Esophagus (tissue), 2 donors: ENCODE data around the gene PFDN2. TPM values are rescaled to one million over a fixed set of nuclear protein-coding genes. Genes with fewer than 3 reads are reported as not detected.

Source experiments
- H3K27ac ChIP-seq, 2 donors: one replicate each; pipeline ENCODE4 v1.5.1; 2013; ENCODE audit warnings: low read depth in 2 of 2, mild to moderate bottlenecking in 2 of 2, inconsistent platforms in 1 of 2, low read length in 1 of 2, moderate library complexity in 1 of 2
- H3K27me3 ChIP-seq, 2 donors: one replicate each; pipeline ENCODE4 v1.6.1; 2013; ENCODE audit warnings: low read length in 2 of 2, control low read depth in 1 of 2, mild to moderate bottlenecking in 1 of 2; ENCODE audit not compliant: insufficient read depth in 2 of 2, control insufficient read depth in 1 of 2
- H3K36me3 ChIP-seq, 2 donors: one replicate each; pipeline ENCODE4 v1.6.1; 2013; ENCODE audit warnings: low read length in 1 of 2; ENCODE audit not compliant: control insufficient read depth in 2 of 2, insufficient read depth in 2 of 2
- H3K4me1 ChIP-seq, 2 donors: one replicate each; pipeline ENCODE4 v1.6.1; 2013; ENCODE audit warnings: low read length in 1 of 2; ENCODE audit not compliant: control insufficient read depth in 2 of 2, insufficient read depth in 2 of 2
- H3K4me3 ChIP-seq, 2 donors: one replicate each; pipeline ENCODE4 v1.5.1; 2013; ENCODE audit warnings: low read length in 2 of 2, mild to moderate bottlenecking in 2 of 2, low read depth in 1 of 2, moderate library complexity in 1 of 2
- H3K9me3 ChIP-seq, 2 donors: one replicate each; pipeline ENCODE4 v1.6.1; 2013; ENCODE audit warnings: mild to moderate bottlenecking in 2 of 2, low read depth in 1 of 2, low read length in 1 of 2, moderate library complexity in 1 of 2; ENCODE audit not compliant: control insufficient read depth in 2 of 2, insufficient read depth in 1 of 2
- WGBS, 2 donors: extraction: QIAGEN DNeasy Blood & Tissue Kit; methylation state at CpG; one replicate each; pipeline ENCODE4 v1.1.7; 2013; 5-methylcytosine and 5-hydroxymethylcytosine counted together
- polyA plus RNA-seq, 2 donors: library from polyadenylated mRNA; stranded (reverse); fragments of 200-250 nt; gene quantifications; one replicate each; pipeline ENCODE4 v1.2.3, GENCODE V29; 2013
- donor health status: healthy with polysubstance abuse.
- donor health status: Bipolar disorder and iron deficiency.

Gene PFDN2
- polyA plus RNA-seq, 2 donors, result 116 to 186 TPM

- H3K4me1 ChIP-seq, result no peaks in the 10 kb centered on the region
- H3K27ac ChIP-seq, result no peak overlapping the region
- no peaks in the 10 kb centered on the region for H3K9me3 ChIP-seq
- H3K36me3 ChIP-seq, result no peaks in the 10 kb centered on the region
- no peak overlapping the region for H3K4me3 ChIP-seq
- WGBS, 2 donors, result 19 to 42% methylated on average over 1 of the region's 1 CpG
- H3K27me3 ChIP-seq, result no peaks in the 10 kb centered on the region
These were observed 21.9 kb upstream of the PFDN2 start for GRCh38 chr1:161139766-161140165.

GRCh38 chr1:161138431-161138830, 20.6 kb upstream of the PFDN2 start:
- Histone ChIP-seq H3K4me3 (no peak overlapping the region), H3K36me3 (no peaks in the 10 kb centered on the region), H3K4me1 (no peaks in the 10 kb centered on the region), H3K9me3 (no peaks in the 10 kb centered on the region), H3K27ac (no peak overlapping the region), H3K27me3 (no peaks in the 10 kb centered on the region)
- WGBS, 2 donors, result 88 to 90% methylated on average over 1 of the region's 1 CpG

GRCh38 chr1:161137881-161138280, 20.0 kb upstream of the PFDN2 start:
- H3K36me3 ChIP-seq, result no peaks in the 10 kb centered on the region
- H3K27me3 ChIP-seq, result no peaks in the 10 kb centered on the region
- H3K4me3 ChIP-seq, result no peak overlapping the region
- H3K4me1 ChIP-seq, result no peaks in the 10 kb centered on the region
- H3K9me3 ChIP-seq, result no peaks in the 10 kb centered on the region
- 77 to 81% methylated on average over 3 of the region's 3 CpGs for WGBS, 2 donors
- H3K27ac ChIP-seq, result no peak overlapping the region

GRCh38 chr1:161133220-161133740, 15.4 kb upstream of the PFDN2 start:
- Histone ChIP-seq H3K36me3 (peaks cover 0 to 4% of the 10 kb centered on the region in 2 donors), H3K4me1 (peaks cover 0 to 2% of the 10 kb centered on the region in 2 donors), H3K27ac (peak overlapping the region; percentile 91 to 99), H3K4me3 (peak overlapping the region; percentile 81 to 89), H3K9me3 (no peaks in the 10 kb centered on the region), H3K27me3 (no peaks in the 10 kb centered on the region)
- WGBS, 2 donors, result 4% methylated on average over 11 of the region's 11 CpGs

DNA sequence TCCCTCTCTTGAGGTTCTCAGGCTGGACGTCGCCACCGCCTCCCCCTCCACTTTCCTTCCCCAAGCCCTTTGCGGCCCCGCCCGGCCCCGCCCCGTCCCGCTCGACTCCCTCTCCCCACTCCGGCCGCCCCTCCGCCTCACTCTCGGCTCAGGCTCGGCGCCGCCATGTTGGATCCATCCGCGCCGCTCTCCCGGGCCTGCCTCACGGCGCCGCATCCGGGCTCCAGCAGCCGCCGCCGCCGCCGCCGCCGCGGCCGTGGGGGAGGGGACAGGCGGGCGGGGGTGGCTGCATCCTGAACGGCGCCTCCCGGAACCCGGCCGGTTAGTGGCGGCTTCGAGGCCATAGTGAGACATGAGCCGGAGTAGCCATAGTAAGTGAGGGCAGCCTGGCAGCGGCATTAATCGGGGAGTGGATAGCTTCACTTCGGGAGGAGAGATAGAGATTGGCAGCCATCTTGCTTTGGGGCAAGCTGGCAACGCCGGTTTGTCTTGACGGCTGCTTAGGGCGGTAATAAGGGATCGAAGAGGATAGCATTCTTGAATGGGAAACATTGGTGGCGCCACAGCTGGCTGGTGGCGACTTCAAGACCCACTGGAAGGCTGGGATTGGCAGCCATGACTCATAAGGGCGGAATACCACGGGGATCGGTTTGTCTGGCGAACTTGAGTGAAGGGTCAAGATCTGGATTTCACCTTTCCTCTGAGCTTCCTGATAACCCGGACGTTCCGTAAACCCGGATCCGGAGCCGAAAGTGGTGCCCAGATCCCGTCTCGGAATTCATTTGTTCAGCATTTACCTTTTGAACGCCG, 14.8 kb upstream of the PFDN2 start, which contains the start of gene DEDD:
TSS of gene DEDD (minus strand) at position 258 of the 810 bp plus-strand sequence. CDS start 8,205 bp downstream, outside the sequence.
- H3K4me3 ChIP-seq, result peak within 1 kb of the TSS; percentile 81 to 89
- peak within 1 kb of the TSS; percentile 91 to 99 for H3K27ac ChIP-seq
- peaks cover 0 to 6% of the 10 kb centered on the region in 2 donors for H3K36me3 ChIP-seq
- no peaks in the 10 kb centered on the region for H3K9me3 ChIP-seq
- 1% methylated on average over 56 to 68 of the region's 68 CpGs for WGBS, 2 donors
- H3K27me3 ChIP-seq, result no peaks in the 10 kb centered on the region
- H3K4me1 ChIP-seq, result peaks cover 0 to 2% of the 10 kb centered on the region in 2 donors

- WGBS, 2 donors, result 4 to 5% methylated on average over 22 of the region's 22 CpGs
- Histone ChIP-seq H3K27ac (peak overlapping the region; percentile 91 to 99), H3K4me3 (peak overlapping the region; percentile 81 to 89), H3K27me3 (no peaks in the 10 kb centered on the region), H3K36me3 (peaks cover under 1 to 6% of the 10 kb centered on the region in 2 donors), H3K4me1 (peaks cover 0 to 2% of the 10 kb centered on the region in 2 donors), H3K9me3 (no peaks in the 10 kb centered on the region)
These were observed 13.9 kb upstream of the PFDN2 start for GRCh38 chr1:161131523-161132409.

DNA sequence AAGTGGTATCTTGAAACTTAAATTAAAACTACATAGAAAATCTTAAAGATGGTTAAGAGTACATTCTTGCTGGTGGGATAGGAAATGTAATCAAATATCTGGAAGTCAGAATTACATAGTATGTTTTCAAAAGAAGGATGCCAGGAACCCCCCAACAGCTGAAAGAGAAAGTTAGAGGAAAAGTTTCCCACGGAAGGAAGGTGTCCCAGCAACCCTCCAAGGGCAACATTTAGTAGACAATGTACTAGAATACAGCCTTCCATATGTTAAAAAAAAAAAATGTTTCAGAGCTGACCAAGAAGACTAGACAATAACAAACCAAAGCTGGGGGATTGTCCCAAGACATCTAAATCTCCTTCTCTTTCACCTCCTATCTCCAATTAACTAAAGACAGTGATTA, 12.4 kb upstream of the PFDN2 start:
- peaks cover 3 to 6% of the 10 kb centered on the region in 2 donors for H3K36me3 ChIP-seq
- H3K4me1 ChIP-seq, result peaks cover 0 to 2% of the 10 kb centered on the region in 2 donors
- WGBS, 2 donors, result 48 to 56% methylated on average over 1 of the region's 1 CpG
- H3K9me3 ChIP-seq, result no peaks in the 10 kb centered on the region
- no peaks in the 10 kb centered on the region for H3K27me3 ChIP-seq
- no peak overlapping the region for H3K27ac ChIP-seq
- H3K4me3 ChIP-seq, result no peak overlapping the region

DNA sequence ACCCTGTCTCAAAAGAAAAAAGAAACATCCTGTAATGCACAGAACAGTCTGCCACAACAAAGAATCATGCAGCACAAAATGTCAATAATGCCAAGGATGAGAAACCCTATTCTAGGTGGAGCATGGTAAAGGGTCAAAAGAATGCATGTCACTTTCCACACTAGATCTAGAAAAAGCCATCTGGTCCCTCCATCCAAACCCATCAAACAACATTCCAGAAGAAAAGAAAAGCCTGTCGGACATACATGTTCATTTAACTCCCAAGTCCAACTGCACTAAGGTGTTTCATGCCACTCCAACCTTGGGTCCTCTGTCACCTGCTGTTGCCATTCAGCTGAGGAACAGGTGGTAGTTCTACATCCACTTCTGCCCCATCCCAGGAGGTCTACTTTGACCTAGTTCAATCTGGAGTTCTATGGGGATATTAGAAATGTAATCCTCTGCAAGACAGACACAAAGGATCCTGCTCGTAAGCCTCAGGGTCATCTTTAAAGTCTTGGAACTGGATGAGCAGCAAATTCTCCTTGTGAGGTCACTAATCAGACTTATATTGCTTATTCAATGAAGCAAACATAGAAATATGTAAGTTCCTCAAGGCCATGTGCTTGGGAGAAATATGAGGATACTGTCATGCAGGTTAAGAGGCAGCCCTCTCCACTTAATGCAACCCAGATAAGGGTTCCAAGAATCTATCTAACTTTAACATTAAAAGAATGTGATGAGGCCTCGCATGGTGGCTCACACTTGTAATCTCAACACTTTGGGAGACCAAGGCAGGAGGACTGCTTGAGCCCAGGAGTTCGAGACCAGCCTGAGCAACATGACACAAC, 11.0 kb upstream of the PFDN2 start:
- Histone ChIP-seq H3K27me3 (no peaks in the 10 kb centered on the region), H3K4me1 (peaks cover 0 to 2% of the 10 kb centered on the region in 2 donors), H3K9me3 (peaks cover 0 to 1% of the 10 kb centered on the region in 2 donors), H3K36me3 (peaks cover 11 to 12% of the 10 kb centered on the region in 2 donors), H3K27ac (no peak overlapping the region), H3K4me3 (no peak overlapping the region)
- 92 to 95% methylated on average over 4 of the region's 4 CpGs for WGBS, 2 donors

- Histone ChIP-seq H3K27ac (no peak overlapping the region), H3K27me3 (no peaks in the 10 kb centered on the region), H3K4me1 (peaks cover 0 to 2% of the 10 kb centered on the region in 2 donors), H3K4me3 (no peak overlapping the region), H3K9me3 (peaks cover 0 to 1% of the 10 kb centered on the region in 2 donors), H3K36me3 (peaks cover 14 to 17% of the 10 kb centered on the region in 2 donors)
- 86 to 89% methylated on average over 2 of the region's 2 CpGs for WGBS, 2 donors
These were observed 9.8 kb upstream of the PFDN2 start for GRCh38 chr1:161127649-161128048.
